ENCODE measurements around the gene GRID2. TPM values are rescaled to one million over a fixed set of nuclear protein-coding genes. Genes with fewer than 3 reads are reported as not detected.

GRID2 gene
- total and polyA plus RNA-seq, 9 of the 15 experiments (the other 6 are each of a cell fraction or from before 2014, with no cell fraction given), result 0.04 TPM; not detected in 7

DNA sequence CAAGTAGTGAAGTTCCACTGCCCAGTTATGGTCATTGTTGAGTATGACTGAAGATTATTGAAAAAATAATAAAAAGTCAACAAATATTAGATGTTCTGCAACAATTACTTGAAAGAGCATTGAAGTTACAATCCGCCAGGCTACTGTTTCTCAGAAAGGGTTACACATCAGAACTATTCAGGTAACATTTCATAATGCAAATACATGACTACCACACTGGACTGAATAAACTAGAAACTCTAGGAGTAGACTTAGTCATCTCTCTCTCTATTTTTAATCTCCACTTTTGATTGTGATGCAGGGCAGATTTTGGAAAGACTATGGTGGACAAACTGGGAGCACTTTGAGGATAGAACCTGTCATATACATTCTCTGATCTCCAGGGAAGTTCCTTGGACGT is 776.5 kb downstream of the GRID2 start:
- intact Hi-C loops (cut with micrococcal nuclease) (no loop called here), in situ Hi-C loops (cut with MboI) (no loop called here)
- FAIRE-seq, result no peak
- TF ChIP-seq YBX1 (IDR thresholded peaks at IDR 0.05), result no peak
- no peak for TF ChIP-seq BMI1 (IDR thresholded peaks at IDR 0.05; ENCODE audit: low read length)
- no peak for TF ChIP-seq ASH1L (IDR thresholded peaks at IDR 0.05; ENCODE audit: borderline replicate concordance, low read depth, partially characterized antibody)
- TF ChIP-seq, protein P1, sequence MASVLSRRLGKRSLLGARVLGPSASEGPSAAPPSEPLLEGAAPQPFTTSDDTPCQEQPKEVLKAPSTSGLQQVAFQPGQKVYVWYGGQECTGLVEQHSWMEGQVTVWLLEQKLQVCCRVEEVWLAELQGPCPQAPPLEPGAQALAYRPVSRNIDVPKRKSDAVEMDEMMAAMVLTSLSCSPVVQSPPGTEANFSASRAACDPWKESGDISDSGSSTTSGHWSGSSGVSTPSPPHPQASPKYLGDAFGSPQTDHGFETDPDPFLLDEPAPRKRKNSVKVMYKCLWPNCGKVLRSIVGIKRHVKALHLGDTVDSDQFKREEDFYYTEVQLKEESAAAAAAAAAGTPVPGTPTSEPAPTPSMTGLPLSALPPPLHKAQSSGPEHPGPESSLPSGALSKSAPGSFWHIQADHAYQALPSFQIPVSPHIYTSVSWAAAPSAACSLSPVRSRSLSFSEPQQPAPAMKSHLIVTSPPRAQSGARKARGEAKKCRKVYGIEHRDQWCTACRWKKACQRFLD (CRISPR knock-in tag; IDR thresholded peaks at IDR 0.05), result no peak
- no peak for TF ChIP-seq NCOA2 (IDR thresholded peaks at IDR 0.05; ENCODE audit: partially characterized antibody in 2 of 2)
- no peak for TF ChIP-seq ZNF79 (CRISPR knock-in tag; IDR thresholded peaks at IDR 0.05; ENCODE audit: low read depth)
- no peak for TF ChIP-seq NONO (IDR thresholded peaks at IDR 0.05; ENCODE audit: low read depth in 2 of 2, low read length in 1 of 2)
- TF ChIP-seq ZBTB12 (CRISPR knock-in tag; IDR thresholded peaks at IDR 0.05), result no peak
- no peak for TF ChIP-seq ARNT (IDR thresholded peaks at IDR 0.05)
- no peak for TF ChIP-seq HMG20B (CRISPR knock-in tag; IDR thresholded peaks at IDR 0.05)
- TF ChIP-seq CXXC5 (CRISPR knock-in tag; IDR thresholded peaks at IDR 0.05), result no peak
- TF ChIP-seq CHD4 (IDR thresholded peaks at IDR 0.05; ENCODE audit: insufficient read depth, insufficient replicate concordance, low read depth, low read length, poor library complexity, severe bottlenecking), result no peak
- TF ChIP-seq, protein P2, sequence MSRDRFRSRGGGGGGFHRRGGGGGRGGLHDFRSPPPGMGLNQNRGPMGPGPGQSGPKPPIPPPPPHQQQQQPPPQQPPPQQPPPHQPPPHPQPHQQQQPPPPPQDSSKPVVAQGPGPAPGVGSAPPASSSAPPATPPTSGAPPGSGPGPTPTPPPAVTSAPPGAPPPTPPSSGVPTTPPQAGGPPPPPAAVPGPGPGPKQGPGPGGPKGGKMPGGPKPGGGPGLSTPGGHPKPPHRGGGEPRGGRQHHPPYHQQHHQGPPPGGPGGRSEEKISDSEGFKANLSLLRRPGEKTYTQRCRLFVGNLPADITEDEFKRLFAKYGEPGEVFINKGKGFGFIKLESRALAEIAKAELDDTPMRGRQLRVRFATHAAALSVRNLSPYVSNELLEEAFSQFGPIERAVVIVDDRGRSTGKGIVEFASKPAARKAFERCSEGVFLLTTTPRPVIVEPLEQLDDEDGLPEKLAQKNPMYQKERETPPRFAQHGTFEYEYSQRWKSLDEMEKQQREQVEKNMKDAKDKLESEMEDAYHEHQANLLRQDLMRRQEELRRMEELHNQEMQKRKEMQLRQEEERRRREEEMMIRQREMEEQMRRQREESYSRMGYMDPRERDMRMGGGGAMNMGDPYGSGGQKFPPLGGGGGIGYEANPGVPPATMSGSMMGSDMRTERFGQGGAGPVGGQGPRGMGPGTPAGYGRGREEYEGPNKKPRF (IDR thresholded peaks at IDR 0.05; ENCODE audit: low read depth, low read length), result no peak
- no peak for TF ChIP-seq MNT (conservative IDR thresholded peaks at IDR 0.05)
- no peak for TF ChIP-seq E2F3 (CRISPR knock-in tag; IDR thresholded peaks at IDR 0.05)
- Histone ChIP-seq H3K4me2 (ENCODE audit: insufficient read depth, low read length) (no peak overlapping the region), H3K9ac (ENCODE audit: insufficient read depth in 1 of 2, low read depth in 2 of 2, low read length in 2 of 2) (no peak overlapping the region), H3K79me2 (ENCODE audit: control insufficient read depth, insufficient read depth, low read length) (no peaks in the 10 kb centered on the region), H3K27ac (ENCODE audit: extremely low read depth, low read depth, low read length) (no peak overlapping the region), H3K36me3 (ENCODE audit: control insufficient read depth, insufficient read depth, low read length) (no peaks in the 10 kb centered on the region), H3K4me3 (no peak overlapping the region), H4K20me1 (replicated peaks; ENCODE audit: control insufficient read depth, insufficient read depth, low read length) (no peaks in the 10 kb centered on the region), H3K27me3 (ENCODE audit: control insufficient read depth in 2 of 2, insufficient read depth in 2 of 2, low read length in 2 of 2) (no peaks in the 10 kb centered on the region), H3K4me1 (replicated peaks in 1 of 2; ENCODE audit: control insufficient read depth in 2 of 2, insufficient read depth in 2 of 2, low read length in 2 of 2) (no peaks in the 10 kb centered on the region), H3K9me1 (ENCODE audit: control insufficient read depth, insufficient read depth, low read length) (no peaks in the 10 kb centered on the region), H3K9me3 (replicated peaks; ENCODE audit: control insufficient read depth, insufficient read depth, low read depth, low read length) (no peaks in the 10 kb centered on the region), H2AFZ (ENCODE audit: low read depth, low read length) (no peak overlapping the region)
- CTCF ChIA-PET (ENCODE audit: low intra/inter-chr PET ratio), result no interaction called here
- no peak for DNase-seq (ENCODE audit: extremely low read depth in 1 of 4, low spot score in 3 of 4)
- 3% methylated on average over 2 of the region's 2 CpGs for WGBS (ENCODE audit: insufficient coverage, low coverage, missing lambda C conversion rate)
- POLR2A ChIA-PET, result no interaction called here
- ATAC-seq, result no peak
- BruUV-seq (replicated peaks), result no TSS peak
